Suprapubic skin (tissue), 4 donors: ENCODE data around the gene NACC2. TPM values are rescaled to one million over a fixed set of nuclear protein-coding genes. Genes with fewer than 3 reads are reported as not detected.

Experiments used
- DNase-seq, 2 donors: peaks; one replicate each; pipeline ENCODE4 v3.0.0-alpha.2; 2019; ENCODE audit warnings: low spot score in 2 of 2
- H3K27ac ChIP-seq: fragments of 200-600 bp; sonication (generic); one replicate; pipeline ENCODE4 v1.5.1; 2019
- H3K27me3 ChIP-seq: fragments of 200-600 bp; sonication (generic); one replicate; pipeline ENCODE4 v1.5.1; 2019
- H3K36me3 ChIP-seq: fragments of 200-600 bp; sonication (generic); one replicate; pipeline ENCODE4 v1.5.1; 2019
- H3K4me1 ChIP-seq: fragments of 200-600 bp; sonication (generic); one replicate; pipeline ENCODE4 v1.5.1; 2019
- H3K4me3 ChIP-seq: fragments of 200-600 bp; sonication (generic); one replicate; pipeline ENCODE4 v1.5.1; 2019; ENCODE audit warnings: mild to moderate bottlenecking
- H3K9me3 ChIP-seq: fragments of 200-600 bp; sonication (generic); one replicate; pipeline ENCODE4 v1.5.1; 2019
- EP300 ChIP-seq: sonication (generic); formaldehyde crosslinking; IDR thresholded peaks from one replicate; pipeline ENCODE4 v1.6.1; 2017; ENCODE audit warnings: antibody characterized with exemption
- POLR2A ChIP-seq, 2 donors: fragments of 450-650 bp; IDR thresholded peaks; one replicate each; pipeline ENCODE4 v1.6.1; 2017; ENCODE audit warnings: antibody characterized with exemption in 2 of 2, mild to moderate bottlenecking in 2 of 2, moderate library complexity in 2 of 2
- POLR2AphosphoS5 ChIP-seq, 3 donors: sonication (generic); formaldehyde crosslinking; IDR thresholded peaks; one replicate each; pipeline ENCODE4 v1.6.1; 2017; ENCODE audit warnings: antibody characterized with exemption in 3 of 3
- WGBS: methylation state at CpG from one replicate; pipeline ENCODE4 v1.1.5; 2018; 5-methylcytosine and 5-hydroxymethylcytosine counted together
- total RNA-seq, 4 donors: library from RNA; depleted of rRNA; stranded (reverse); fragments of >200 nt; gene quantifications; one replicate each; pipeline ENCODE4 v1.1.0, GENCODE V29; 2016
- TF ChIP-seq, protein P1 (sequence below), 2 donors: fragments of 200-600 bp in 1 of 2; fragments of 450-650 bp in 1 of 2; sonication (generic) in 1 of 2; IDR thresholded peaks; one replicate each; pipeline ENCODE4 v1.5.1; 2016 to 2019; ENCODE audit warnings: antibody characterized with exemption in 2 of 2, mild to moderate bottlenecking in 1 of 2, moderate library complexity in 1 of 2

Gene NACC2
- total RNA-seq, 4 donors from 2014 or later: 12.1 to 14.9 (median 13.7) TPM

- TF ChIP-seq POLR2AphosphoS5 (IDR thresholded peaks at IDR 0.05): no peak
- TF ChIP-seq POLR2A (IDR thresholded peaks at IDR 0.05): no peak
- TF ChIP-seq EP300: no peak
- TF ChIP-seq, protein P1, sequence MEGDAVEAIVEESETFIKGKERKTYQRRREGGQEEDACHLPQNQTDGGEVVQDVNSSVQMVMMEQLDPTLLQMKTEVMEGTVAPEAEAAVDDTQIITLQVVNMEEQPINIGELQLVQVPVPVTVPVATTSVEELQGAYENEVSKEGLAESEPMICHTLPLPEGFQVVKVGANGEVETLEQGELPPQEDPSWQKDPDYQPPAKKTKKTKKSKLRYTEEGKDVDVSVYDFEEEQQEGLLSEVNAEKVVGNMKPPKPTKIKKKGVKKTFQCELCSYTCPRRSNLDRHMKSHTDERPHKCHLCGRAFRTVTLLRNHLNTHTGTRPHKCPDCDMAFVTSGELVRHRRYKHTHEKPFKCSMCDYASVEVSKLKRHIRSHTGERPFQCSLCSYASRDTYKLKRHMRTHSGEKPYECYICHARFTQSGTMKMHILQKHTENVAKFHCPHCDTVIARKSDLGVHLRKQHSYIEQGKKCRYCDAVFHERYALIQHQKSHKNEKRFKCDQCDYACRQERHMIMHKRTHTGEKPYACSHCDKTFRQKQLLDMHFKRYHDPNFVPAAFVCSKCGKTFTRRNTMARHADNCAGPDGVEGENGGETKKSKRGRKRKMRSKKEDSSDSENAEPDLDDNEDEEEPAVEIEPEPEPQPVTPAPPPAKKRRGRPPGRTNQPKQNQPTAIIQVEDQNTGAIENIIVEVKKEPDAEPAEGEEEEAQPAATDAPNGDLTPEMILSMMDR (IDR thresholded peaks at IDR 0.05): no peak
- Histone ChIP-seq H3K27ac (no peak overlapping the region), H3K9me3 (no peaks in the 10 kb centered on the region), H3K27me3 (peaks cover 54% of the 10 kb centered on the region), H3K4me1 (peaks cover 40% of the 10 kb centered on the region), H3K36me3 (no peaks in the 10 kb centered on the region), H3K4me3 (peak overlapping the region; percentile 17)
- 30% methylated on average over 7 of the region's 36 CpGs for WGBS
- DNase-seq: no peak
Observed at GRCh38 chr9:135989722-135990467, 105.2 kb downstream of the NACC2 start.

DNA sequence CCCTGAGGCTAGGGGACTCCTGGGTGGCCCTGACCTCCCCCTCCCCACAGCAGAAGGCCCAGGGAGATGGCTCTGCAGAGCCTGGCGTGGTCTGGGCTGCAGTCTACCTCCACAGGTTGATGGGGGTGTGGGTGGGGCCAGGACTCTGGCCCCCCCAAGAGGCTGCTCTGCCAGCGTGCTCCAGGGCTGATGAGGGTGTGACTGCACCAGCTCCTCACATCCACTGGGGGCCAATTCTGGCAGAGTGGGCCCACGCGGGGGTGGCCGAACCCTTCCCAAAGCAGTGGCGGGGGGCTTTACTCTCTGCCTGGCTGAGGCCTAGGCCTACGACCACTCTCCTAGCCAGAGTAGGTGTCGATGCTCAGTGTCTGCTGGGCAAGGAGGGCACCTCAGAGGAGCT is 105.9 kb downstream of the NACC2 start:
- H3K4me3 ChIP-seq: no peak overlapping the region
- peaks cover 61% of the 10 kb centered on the region for H3K27me3 ChIP-seq
- H3K4me1 ChIP-seq: peaks cover 36% of the 10 kb centered on the region
- no CpG with 5 or more reads among the region's 8 CpGs for WGBS
- no peaks in the 10 kb centered on the region for H3K9me3 ChIP-seq
- DNase-seq: no peak
- no peaks in the 10 kb centered on the region for H3K36me3 ChIP-seq
- no peak overlapping the region for H3K27ac ChIP-seq
- no peak for TF ChIP-seq POLR2A (IDR thresholded peaks at IDR 0.05)
- no peak for TF ChIP-seq POLR2AphosphoS5 (IDR thresholded peaks at IDR 0.05)
- TF ChIP-seq, protein P1 (IDR thresholded peaks at IDR 0.05): no peak
- no peak for TF ChIP-seq EP300

DNA sequence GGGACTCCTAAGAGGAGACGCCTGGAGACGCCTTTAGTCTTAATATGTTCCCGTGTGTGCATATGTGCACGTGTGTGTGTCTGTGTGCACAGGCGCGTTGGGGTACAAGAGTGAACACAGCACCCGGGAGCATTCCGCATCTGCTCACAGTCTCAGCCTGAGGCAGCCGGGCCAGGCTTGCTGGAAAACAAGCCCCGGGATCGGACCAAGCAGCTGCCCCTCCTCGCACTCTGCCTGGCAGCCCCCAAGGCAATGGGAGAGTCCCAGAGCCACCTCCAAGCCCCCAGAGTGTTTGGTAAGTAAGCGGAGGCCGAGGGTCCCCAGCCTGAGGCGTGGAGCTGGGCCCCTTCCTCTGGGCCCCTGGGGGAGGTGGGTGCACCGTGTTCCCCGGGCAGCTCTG is 106.6 kb downstream of the NACC2 start:
- H3K27me3 ChIP-seq: peaks cover 67% of the 10 kb centered on the region

DNA sequence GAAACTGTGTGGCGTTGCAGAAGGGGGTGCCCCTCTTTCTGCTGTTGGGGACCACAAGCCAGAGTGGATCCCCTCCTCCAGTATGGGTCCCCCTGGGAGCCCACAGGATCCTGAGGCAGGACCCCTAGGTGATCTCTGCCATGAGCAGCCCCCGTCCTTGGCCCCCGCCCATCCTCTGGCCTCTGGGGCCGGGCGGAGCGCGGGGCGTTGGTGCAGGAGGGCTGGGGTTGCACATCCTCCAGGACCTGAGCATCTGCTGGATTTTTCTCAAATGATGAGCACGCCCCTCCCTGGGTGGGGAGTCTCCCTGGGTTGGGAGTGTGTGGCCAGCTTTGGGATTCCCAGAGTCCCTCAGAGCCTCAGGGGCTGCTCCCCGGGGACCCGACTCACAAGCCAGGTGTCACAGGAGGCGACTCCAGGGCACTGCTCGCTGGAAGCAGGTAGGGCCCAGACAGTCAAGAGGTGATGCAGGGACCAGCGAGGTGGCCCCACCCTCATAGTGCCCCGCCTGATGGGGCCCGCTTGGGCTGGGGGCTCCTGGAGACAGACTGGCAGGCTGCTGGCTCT is 107.2 kb downstream of the NACC2 start:
- Histone ChIP-seq H3K27me3 (peaks cover 70% of the 10 kb centered on the region), H3K4me1 (peaks cover 24% of the 10 kb centered on the region), H3K9me3 (no peaks in the 10 kb centered on the region), H3K4me3 (no peak overlapping the region), H3K27ac (no peak overlapping the region), H3K36me3 (no peaks in the 10 kb centered on the region)
- 79% methylated on average over 7 of the region's 16 CpGs for WGBS
- no peak for DNase-seq
- TF ChIP-seq POLR2AphosphoS5 (IDR thresholded peaks at IDR 0.05) (no peak), POLR2A (IDR thresholded peaks at IDR 0.05) (no peak), EP300 (no peak)
- TF ChIP-seq, protein P1 (IDR thresholded peaks at IDR 0.05): no peak

More for the DNA sequence above, 106.6 kb downstream of the NACC2 start:
- no peaks in the 10 kb centered on the region for H3K36me3 ChIP-seq
- no peaks in the 10 kb centered on the region for H3K9me3 ChIP-seq
- 60% methylated on average over 9 of the region's 17 CpGs for WGBS
- TF ChIP-seq POLR2A (IDR thresholded peaks at IDR 0.05): no peak
- TF ChIP-seq POLR2AphosphoS5 (IDR thresholded peaks at IDR 0.05): no peak
- no peak overlapping the region for H3K27ac ChIP-seq
- no peak for DNase-seq
- H3K4me1 ChIP-seq: peaks cover 30% of the 10 kb centered on the region
- no peak overlapping the region for H3K4me3 ChIP-seq

DNA sequence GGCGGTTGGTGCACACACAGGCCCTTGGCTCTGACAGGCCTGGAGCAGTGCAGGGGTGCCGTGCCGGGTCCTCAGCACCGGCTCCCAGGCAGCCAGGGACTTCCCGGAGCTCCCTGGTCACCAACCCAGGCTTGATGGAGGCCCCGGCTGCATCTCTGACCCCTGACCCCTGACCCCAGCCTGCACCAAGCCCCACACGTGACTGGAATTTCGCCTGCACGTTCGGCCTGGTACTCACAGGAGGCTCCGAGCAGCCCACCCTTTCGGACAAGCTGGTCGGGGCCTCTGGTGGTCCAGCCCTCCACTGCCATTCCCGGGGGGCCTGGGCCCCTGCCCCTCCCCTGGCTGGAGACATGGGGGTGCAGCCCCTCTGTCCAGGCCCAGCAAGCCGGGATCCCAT is 108.5 kb downstream of the NACC2 start:
- no peak overlapping the region for H3K27ac ChIP-seq
- no peak overlapping the region for H3K4me3 ChIP-seq
- TF ChIP-seq POLR2A (IDR thresholded peaks at IDR 0.05) (no peak), POLR2AphosphoS5 (IDR thresholded peaks at IDR 0.05) (no peak), EP300 (no peak)
- TF ChIP-seq, protein P1 (IDR thresholded peaks at IDR 0.05): no peak
- H3K36me3 ChIP-seq: no peaks in the 10 kb centered on the region
- H3K4me1 ChIP-seq: peaks cover 11% of the 10 kb centered on the region
- WGBS: 88% methylated on average over 1 of the region's 15 CpGs
- no peak for DNase-seq
- H3K9me3 ChIP-seq: no peaks in the 10 kb centered on the region
- H3K27me3 ChIP-seq: peaks cover 76% of the 10 kb centered on the region
